Right kidney (tissue), 1 donor: ENCODE data around the gene SLC41A1.
A peak's percentile ranks its signal among the peaks of the same experiment; 100 is the strongest.

Experiments used
- DNase-seq: peaks from one replicate; pipeline ENCODE4 v3.0.0-alpha.2; 2016

SLC41A1 gene

DNA sequence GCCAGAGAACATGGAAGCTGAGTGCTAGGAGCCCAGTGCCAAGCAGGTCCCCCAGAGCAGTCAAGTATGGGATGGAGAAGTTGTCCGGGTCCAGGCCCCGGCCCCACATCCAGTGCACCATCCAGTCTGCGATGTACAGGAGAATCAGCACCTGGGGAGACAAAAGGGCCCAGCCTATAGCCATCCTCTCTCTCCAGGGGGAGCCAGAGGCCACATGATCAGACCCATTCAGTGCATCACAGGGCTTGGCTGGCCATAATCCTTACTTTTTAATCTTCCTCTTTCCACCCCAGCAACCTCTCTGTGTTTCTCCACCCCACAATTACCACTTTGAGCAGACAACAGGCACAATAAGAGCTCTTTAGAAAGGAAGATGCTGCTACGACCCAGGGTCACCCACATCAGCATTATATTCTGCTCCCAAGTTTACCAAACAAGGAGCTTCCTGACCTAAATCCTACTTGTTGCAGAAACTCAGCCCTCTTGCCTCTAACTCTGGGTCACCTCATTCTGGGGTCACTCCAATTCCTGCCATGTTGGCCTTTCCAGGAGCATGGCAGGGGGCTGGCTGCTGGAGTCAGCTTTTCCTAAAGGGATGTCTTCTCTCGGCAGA lies 21.3 kb downstream of the SLC41A1 start:
- no peak for DNase-seq

- DNase-seq, result no peak
Observed at GRCh38 chr1:205787287-205787916, 25.6 kb downstream of the SLC41A1 start.

DNA sequence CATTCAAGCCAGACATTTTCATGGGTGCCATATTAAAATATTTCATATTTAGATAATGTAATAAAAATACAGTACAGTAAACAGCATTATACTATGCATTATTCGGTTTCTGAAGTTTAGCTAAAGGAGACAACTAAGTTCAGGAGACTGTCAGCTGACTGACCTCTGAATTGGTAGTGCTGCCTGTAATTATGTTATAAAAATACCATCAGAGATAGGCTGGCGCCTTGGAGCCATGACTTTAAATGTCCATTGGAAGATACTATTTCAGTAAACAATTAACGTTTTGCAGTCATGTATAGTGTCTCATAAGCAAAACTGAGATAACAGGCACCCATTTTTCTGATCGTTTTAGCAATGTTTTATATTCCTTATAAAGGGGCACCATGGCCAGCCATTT lies 26.4 kb downstream of the SLC41A1 start:
- DNase-seq, result no peak

DNA sequence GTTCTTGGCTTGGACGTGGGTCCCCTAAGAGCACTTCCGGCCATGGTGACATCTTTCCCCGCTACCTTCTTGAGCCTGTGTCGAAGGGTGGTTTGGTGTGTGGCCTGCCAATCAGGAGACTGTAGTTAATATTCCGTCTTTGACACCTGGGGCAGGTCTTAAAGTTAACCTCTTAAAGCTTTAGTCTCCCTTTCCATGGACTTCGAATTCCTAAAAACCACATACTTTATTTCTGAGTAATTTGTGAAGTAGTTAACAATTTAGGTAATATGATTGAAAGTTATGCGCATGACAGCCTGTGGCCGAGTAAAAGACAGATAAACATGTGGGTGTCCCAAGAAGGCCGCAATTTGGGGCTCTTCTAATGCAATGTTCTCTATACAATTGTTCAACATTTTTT lies 27.6 kb downstream of the SLC41A1 start:
- DNase-seq, result no peak

DNA sequence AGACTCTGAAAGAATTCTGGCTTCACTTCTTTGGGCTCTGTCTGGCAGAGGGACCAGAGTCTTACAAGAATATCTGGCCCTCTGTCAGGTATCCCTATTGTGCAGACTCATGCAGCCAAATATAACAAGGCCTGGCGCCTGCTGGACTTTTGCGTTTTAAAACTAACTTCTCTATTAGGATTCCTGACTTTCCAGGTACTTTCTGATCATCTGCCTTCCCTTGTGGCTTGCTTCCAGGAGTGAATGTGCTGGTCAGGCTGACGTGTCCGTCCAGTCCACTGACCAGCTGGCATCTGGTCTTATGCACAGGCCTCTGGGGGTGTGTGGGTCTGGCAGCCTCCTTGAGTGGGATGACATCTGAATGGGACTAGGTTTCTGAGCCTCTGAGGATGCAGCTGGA lies 29.1 kb downstream of the SLC41A1 start:
- DNase-seq, result no peak

GRCh38 chr1:205783433-205783795 lies 29.6 kb downstream of the SLC41A1 start:
- DNase-seq, result no peak

- no peak for DNase-seq
Observed at GRCh38 chr1:205782627-205783432, 30.2 kb downstream of the SLC41A1 start.

DNA sequence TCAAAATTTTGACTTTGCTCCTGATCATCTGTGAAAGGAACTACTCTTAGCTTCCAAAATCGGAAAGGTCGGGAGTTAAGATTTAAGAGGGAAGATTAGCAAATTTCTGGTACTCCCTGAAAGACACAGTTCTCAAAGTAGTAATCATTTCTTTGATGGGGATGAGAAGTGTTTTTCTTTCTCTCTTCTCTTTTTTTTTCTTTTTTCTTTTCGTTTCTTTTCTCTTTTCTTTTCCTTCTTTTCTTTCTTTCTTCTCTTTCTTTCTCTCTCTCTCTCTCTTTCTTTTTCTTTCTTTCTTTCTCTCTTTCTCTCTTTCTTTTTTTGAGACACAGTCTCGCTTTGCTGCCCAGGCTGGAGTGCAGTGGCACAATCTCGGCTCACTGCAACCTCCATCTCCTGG lies 32.7 kb downstream of the SLC41A1 start:
- no peak for DNase-seq

DNA sequence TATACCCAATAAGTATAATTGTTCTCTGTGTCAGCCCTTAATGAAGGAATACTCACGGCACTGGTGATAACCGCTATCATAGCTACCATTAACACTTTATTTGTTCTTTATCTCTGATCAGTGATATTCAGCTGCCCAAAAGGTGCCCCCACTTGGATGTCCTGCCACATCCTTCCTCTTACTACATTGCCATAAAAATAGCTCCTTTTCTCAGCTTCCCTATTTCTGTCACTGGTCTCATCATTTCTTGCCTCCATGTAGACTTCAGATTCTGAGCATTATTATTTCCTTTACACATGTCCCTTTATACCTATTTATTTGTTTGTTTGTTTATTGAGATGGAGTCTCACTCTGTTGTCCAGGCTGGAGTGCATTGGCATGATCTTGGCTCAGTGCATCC lies 35.0 kb downstream of the SLC41A1 start:
- no peak for DNase-seq

- DNase-seq, result no peak
Observed at GRCh38 chr1:205775717-205776056, 37.3 kb downstream of the SLC41A1 start.

DNA sequence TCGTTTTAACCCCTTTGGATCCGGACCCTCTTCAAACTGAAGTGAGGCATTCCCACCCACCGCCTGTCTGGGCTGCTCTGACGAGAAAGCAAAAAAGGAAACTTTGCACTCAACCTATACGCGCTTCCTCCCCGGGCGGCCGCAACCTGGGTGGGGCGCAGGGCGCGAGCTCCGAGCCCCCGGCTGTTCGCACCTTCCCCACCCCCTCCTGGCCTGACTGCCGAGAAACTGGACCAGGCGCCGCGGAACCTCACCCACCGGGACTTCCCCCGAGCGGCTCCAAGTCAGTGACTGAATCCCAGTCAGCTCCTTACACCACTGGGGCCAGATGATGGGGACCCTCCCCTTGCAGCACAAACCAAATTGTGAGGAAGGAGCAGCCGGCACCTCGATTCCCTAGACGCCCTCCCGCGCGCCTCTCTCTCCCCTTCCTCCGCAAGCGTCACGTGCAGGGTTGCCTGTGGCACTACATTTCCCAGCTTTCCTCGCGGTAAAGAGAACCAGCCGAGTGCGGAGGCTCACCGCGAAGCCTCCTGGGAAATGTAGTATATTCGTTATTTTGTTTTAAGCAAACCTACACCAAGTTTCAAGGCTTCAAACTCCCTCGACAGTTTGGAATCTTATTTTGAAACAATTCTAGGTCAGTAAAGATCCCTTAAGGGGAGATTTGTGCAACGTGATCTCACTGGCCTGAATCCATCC lies 37.8 kb downstream of the SLC41A1 start, which contains the start of gene RAB29:
Gene RAB29, minus strand, starts transcription at position 468 of the 702 bp plus-strand sequence. CDS start 526 bp downstream, outside the sequence.
- peak; percentile 74 for DNase-seq

DNA sequence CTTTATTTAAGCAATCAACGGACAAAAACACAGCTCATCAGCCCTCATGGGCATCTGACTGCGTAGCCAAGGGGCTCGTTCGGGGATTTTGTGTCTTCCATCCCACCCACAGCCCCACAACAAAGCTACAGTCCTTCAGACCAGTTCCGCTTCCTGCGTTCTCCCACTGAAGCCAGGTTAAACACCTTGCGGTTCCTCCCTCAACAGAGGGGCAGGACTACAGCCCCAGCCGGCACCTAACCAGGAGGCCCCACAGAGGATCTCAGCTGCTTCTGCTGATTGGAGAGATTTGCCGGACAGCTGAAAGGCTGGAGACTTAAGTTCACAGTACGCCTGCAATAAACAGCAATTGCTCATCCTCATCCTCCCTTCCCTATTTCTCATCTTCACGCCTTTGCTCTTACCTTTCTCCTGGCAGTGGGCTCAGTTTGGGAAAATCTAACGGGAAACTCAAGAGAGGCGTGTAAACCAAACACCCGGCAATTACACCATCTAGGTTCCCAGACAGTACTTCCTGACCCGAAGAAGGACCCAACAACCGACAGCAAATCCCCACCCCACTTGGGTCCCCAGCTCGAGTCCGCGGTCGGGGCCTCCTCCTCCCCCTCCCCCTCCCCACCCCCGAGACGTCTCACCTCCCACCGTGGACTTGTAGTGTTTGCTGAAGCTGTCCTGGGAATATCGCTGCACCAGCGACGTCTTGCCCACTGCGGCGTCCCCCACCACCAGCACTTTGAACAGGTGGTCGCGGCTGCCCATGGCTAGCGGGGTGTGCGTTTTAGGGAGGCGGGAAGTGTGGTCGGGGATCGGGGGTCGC lies 38.6 kb downstream of the SLC41A1 start:
- DNase-seq, result peak; percentile 33

DNA sequence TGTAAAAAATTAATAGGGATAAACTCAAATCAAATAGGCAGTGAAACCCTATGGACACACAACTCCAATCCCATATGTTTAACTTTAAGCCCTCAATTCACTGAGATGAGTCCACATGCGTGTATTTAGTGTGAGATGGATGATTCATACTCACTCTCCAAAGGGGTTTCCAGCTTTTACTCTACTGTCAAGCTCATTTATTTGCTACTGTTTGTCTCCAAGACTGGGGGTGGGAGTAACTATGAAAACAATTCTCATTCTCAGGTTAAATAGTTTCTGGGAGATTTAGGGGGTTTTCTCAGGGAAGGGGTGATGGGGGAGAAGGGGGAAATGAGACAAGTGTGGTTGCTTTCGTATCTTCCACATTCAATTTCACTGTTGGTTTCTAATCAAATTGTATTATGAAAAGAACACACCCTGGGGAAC lies 40.4 kb downstream of the SLC41A1 start:
- no peak for DNase-seq

GRCh38 chr1:205770618-205771017 lies 42.4 kb downstream of the SLC41A1 start:
- no peak for DNase-seq

DNA sequence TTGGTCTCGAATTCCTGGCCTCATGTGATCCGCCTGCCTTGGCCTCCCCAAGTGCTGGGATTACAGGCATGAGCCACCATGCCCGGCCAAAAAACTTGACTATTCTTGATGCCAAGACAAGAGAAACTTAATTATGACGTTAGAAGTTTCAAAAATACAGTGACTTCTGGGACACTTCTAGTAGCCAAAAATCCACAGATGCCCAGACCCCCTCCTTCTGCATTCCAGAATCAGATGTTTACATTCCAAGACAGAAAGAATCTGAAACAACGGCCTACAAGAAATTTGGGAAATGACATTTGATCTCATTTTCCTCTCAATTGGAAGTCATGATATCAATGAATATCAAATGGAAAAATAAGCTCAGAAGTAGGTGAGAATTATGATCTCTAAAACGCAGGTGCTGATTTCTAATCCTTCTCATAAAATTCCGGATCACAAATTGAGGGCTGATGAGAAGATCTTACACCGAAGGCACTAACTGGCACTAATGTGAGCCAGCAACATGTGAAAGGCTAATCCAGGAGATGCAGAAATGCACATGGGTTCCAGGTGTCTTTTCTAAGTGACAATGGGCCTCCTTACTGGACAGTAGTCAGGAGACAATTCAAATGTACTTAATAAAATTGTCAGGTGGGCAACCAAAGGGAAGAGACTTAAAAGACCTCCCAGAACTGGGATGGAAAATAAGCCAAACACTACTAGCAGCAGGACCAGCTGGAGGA lies 43.2 kb downstream of the SLC41A1 start:
- no peak for DNase-seq

GRCh38 chr1:205767248-205767647 lies 45.8 kb downstream of the SLC41A1 start:
- DNase-seq, result no peak

DNA sequence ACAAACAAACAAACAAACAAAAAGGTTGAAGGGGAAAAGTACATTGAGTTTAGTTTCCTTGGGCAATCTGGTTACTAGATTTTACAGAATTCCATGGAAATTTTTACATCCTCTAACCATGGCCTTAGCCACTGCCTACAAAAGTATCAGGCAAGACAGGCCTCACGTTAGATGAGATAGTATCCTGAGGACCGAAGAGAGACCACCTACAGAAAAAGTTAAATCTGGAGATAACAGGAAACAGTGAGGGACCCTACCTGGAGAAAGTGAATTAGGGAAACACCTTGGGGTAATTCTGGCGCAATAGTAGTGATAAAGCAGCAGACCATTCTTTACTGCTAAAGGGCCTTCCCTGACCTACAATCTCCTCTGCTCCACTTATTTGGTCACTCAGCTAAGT lies 46.4 kb downstream of the SLC41A1 start:
- no peak for DNase-seq

DNA sequence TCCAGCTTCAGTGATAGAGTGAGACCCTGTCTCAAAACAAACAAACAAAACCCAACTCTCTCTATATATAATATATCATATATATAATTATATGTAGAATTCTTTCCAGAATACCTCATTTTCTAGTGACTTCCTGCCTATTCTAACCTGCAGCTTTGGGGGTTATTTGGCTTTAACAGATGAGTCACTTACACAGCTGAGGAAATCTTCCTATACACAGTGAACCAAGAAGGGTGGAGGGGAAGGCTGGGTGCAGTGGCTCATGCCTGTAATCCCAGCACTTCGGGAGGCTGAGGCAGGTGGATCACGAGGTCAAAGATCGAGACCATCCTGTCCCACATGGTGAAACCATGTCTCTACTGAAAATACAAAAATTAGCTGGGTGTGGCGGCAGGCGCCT lies 47.0 kb downstream of the SLC41A1 start:
- DNase-seq, result no peak

DNA sequence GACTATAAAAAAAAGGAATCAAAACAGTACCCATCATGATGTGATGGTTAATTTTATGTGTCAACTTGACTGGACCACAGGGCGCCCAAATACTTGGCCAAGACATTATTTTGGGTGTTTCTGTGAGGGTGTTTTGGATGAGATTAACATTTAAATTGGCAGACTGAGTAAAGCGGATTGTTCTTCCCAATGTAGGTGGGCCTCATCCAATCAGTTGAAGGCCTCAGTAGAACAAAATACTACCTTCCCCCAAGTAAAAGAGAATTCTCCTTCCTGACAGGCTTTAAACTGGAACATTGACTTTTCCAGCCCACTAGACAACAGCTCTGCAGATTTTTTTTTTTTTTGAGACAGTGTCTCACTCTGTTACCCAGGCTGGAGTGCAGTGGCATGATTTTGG lies 48.4 kb downstream of the SLC41A1 start:
- DNase-seq, result no peak

- no peak for DNase-seq
Observed at GRCh38 chr1:205763980-205764379, 49.0 kb downstream of the SLC41A1 start.

GRCh38 chr1:205760606-205761005 lies 52.4 kb downstream of the SLC41A1 start:
- DNase-seq, result no peak
